GM12872 (cell line): ENCODE measurements around the gene MESD.

Experiments used
- CTCF ChIP-seq: IDR thresholded peaks from 3 replicates; pipeline ENCODE4 v1.5.1; 2011; ENCODE audit warnings: low read depth, mild to moderate bottlenecking, low read length, moderate library complexity; ENCODE audit not compliant: insufficient read depth

Gene MESD

GRCh38 chr15:80989518-80990478 is at the start of gene MESD:
MESD (minus strand) TSS chr15:80989819; CDS start chr15:80989791, 28 bp downstream.
- TF ChIP-seq CTCF, result no peak

- TF ChIP-seq CTCF, result no peak
Measured at GRCh38 chr15:81038975-81039607, 49.5 kb upstream of the MESD start.

- TF ChIP-seq CTCF, result no peak
Measured at GRCh38 chr15:81037952-81038743, 48.5 kb upstream of the MESD start.

GRCh38 chr15:81033508-81033907 is 43.9 kb upstream of the MESD start:
- no peak for TF ChIP-seq CTCF

- no peak for TF ChIP-seq CTCF
Measured at GRCh38 chr15:81032818-81033217, 43.2 kb upstream of the MESD start.

- no peak for TF ChIP-seq CTCF
Measured at GRCh38 chr15:81032355-81032754, 42.7 kb upstream of the MESD start.

GRCh38 chr15:81031203-81031602 is 41.6 kb upstream of the MESD start:
- TF ChIP-seq CTCF, result no peak
